Psoas muscle (tissue), 8 donors: ENCODE data around the gene FNDC3B. TPM values are rescaled to one million over a fixed set of nuclear protein-coding genes. Genes with fewer than 3 reads are reported as not detected.

Experiments used
- ATAC-seq, 4 donors: fragments of 200-7000 bp; cut with Tn5 transposase; one replicate each; pipeline ENCODE4 v1.9.1; 2020; ENCODE audit warnings: moderate library complexity in 3 of 4, mild to moderate bottlenecking in 2 of 4
- DNase-seq, 2 donors: peaks; one replicate each; pipeline ENCODE4 v3.0.0-alpha.2; 2020
- H3K27ac ChIP-seq: fragments of 200-600 bp; one replicate; pipeline ENCODE4 v1.8.0; 2022
- H3K27me3 ChIP-seq, 3 donors: fragments of 200-600 bp in 1 of 3; one replicate each; pipeline versions ENCODE4 v1.6.1 to v1.8.0; 2013 to 2022; ENCODE audit warnings: low read length in 2 of 3, mild to moderate bottlenecking in 2 of 3, moderate library complexity in 1 of 3; ENCODE audit not compliant: insufficient read depth in 3 of 3
- H3K36me3 ChIP-seq, 2 donors: fragments of 200-600 bp in 1 of 2; one replicate each; pipeline versions ENCODE4 v1.6.1 to v1.8.0; 2013 to 2022; ENCODE audit warnings: low read depth in 1 of 2, mild to moderate bottlenecking in 1 of 2, moderate library complexity in 1 of 2; ENCODE audit not compliant: insufficient read depth in 1 of 2
- H3K4me1 ChIP-seq: fragments of 200-600 bp; one replicate; pipeline ENCODE4 v1.8.0; 2022
- H3K4me3 ChIP-seq: fragments of 200-600 bp; one replicate; pipeline ENCODE4 v1.8.0; 2022; ENCODE audit warnings: mild to moderate bottlenecking
- H3K9me3 ChIP-seq: fragments of 200-600 bp; one replicate; pipeline ENCODE4 v1.8.0; 2022
- WGBS, 3 donors: extraction: QIAGEN DNeasy Blood & Tissue Kit; methylation state at CpG; one replicate each; pipeline versions ENCODE4 v1.1.6 to v1.1.7; 2013; 5-methylcytosine and 5-hydroxymethylcytosine counted together
- intact Hi-C, 2 donors: fragments of 100-400 bp; cut with DNase I; formaldehyde crosslinking; loops; one replicate each; pipeline versions ENCODE4 v1.11.0 to v1.14.2; 2022
- polyA plus RNA-seq, 3 donors: library from polyadenylated mRNA; stranded (reverse); fragments of 200-250 nt; gene quantifications; one replicate each; pipeline ENCODE4 v1.2.3, GENCODE V29; 2013
- total RNA-seq, 4 donors: library from RNA; stranded (reverse); fragmentation: NEBNext Ultra II Directional in 2 of 4; extraction: Animal tissue kit (Norgen Biotek cat#: 25700) in 2 of 4; gene quantifications; one replicate each; pipeline versions ENCODE4 v1.2.1 to v1.2.4, GENCODE V29; 2021 to 2023
- TF ChIP-seq, protein P1 (sequence below): fragments of 200-600 bp; IDR thresholded peaks from one replicate; pipeline ENCODE4 v1.8.0; 2022; ENCODE audit warnings: antibody characterized with exemption
- donor health status: healthy with polysubstance abuse.
- donor health status: DM: no; HTN: no; CAD: no; lungs with moderate emphysema.
- donor health status: Bipolar disorder and iron deficiency.
- donor health status: healthy.
- donor health status: DM: yes; HTN: yes; CAD: no.
- donor health status: DM: no; HTN: no; CAD: no.
- donor health status: DM: no; HTN: no; CAD: no.
- donor health status: DM: yes; HTN: yes; CAD: no.

Gene FNDC3B
- total and polyA plus RNA-seq, 7 donors = 12.4 to 133 (median 50.8) TPM

DNA sequence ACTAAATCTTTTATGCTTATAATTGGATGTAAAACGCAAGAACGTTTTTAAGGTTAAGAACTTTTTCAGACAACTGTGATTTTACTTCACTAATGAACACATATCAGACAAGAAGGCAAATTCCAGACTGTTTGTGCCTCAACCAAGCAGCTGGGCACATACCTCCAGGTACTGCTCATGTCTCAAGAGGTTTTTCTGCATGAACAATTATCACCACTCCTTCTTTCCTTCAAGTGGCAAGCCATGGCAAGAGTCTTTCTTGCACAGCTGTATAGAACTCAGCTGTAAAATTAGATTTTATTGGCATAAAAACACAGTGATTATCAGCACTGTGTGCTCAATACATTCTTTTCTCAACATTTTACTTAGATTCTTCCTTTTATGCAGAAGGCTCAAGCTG is 64.3 kb downstream of the FNDC3B start:
- Histone ChIP-seq H3K36me3 (no peaks in the 10 kb centered on the region), H3K9me3 (no peaks in the 10 kb centered on the region), H3K27ac (peak overlapping the region; percentile 41), H3K4me1 (peaks cover 64% of the 10 kb centered on the region), H3K4me3 (no peak overlapping the region), H3K27me3 (no peaks in the 10 kb centered on the region)
- WGBS, 3 donors = 28 to 50% (median 34%) methylated on average over 2 of the region's 2 CpGs
- TF ChIP-seq, protein P1, sequence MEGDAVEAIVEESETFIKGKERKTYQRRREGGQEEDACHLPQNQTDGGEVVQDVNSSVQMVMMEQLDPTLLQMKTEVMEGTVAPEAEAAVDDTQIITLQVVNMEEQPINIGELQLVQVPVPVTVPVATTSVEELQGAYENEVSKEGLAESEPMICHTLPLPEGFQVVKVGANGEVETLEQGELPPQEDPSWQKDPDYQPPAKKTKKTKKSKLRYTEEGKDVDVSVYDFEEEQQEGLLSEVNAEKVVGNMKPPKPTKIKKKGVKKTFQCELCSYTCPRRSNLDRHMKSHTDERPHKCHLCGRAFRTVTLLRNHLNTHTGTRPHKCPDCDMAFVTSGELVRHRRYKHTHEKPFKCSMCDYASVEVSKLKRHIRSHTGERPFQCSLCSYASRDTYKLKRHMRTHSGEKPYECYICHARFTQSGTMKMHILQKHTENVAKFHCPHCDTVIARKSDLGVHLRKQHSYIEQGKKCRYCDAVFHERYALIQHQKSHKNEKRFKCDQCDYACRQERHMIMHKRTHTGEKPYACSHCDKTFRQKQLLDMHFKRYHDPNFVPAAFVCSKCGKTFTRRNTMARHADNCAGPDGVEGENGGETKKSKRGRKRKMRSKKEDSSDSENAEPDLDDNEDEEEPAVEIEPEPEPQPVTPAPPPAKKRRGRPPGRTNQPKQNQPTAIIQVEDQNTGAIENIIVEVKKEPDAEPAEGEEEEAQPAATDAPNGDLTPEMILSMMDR = no peak
- DNase-seq (no peak), ATAC-seq (peak in 2 of 4 donors; percentile 47 to 51)
- intact Hi-C loops = no loop called here

DNA sequence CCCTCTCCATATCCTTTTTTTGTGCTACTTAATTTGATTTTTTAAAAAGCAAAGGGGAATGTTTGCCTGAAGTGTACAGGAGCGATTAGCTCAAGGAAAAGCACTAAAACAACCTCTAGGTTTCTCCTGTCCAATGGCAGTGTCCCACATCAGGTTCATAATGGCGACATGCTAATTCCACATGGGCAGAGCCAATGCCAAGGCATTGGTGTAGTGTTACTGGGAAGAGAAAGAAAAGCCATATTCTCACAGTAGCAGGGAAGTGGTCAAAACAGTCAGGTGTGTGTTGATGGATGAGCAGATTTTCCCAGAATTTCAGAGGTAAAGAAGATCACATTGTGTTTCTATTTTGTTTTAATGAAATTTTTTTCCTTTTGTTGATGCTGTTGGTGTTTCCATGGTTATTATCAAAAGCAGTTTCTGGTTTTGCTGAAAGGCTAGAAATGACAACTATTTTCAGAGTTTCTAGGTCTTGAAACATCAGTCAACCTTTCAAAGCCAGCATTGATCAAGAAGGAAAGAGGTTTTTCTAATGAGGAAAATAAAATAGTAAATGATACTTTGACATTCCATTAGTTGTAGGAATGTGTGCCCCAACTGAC is 65.2 kb downstream of the FNDC3B start:
- Histone ChIP-seq H3K4me3 (no peak overlapping the region), H3K36me3 (no peaks in the 10 kb centered on the region), H3K27ac (no peak overlapping the region), H3K9me3 (no peaks in the 10 kb centered on the region), H3K27me3 (no peaks in the 10 kb centered on the region), H3K4me1 (peaks cover 55% of the 10 kb centered on the region)
- WGBS, 3 donors = 23 to 37% (median 29%) methylated on average over 2 of the region's 2 CpGs
- intact Hi-C loops = no loop called here
- TF ChIP-seq, protein P1 = no peak
- ATAC-seq = peak; percentile 74 to 83 (median 82)
- no peak for DNase-seq

DNA sequence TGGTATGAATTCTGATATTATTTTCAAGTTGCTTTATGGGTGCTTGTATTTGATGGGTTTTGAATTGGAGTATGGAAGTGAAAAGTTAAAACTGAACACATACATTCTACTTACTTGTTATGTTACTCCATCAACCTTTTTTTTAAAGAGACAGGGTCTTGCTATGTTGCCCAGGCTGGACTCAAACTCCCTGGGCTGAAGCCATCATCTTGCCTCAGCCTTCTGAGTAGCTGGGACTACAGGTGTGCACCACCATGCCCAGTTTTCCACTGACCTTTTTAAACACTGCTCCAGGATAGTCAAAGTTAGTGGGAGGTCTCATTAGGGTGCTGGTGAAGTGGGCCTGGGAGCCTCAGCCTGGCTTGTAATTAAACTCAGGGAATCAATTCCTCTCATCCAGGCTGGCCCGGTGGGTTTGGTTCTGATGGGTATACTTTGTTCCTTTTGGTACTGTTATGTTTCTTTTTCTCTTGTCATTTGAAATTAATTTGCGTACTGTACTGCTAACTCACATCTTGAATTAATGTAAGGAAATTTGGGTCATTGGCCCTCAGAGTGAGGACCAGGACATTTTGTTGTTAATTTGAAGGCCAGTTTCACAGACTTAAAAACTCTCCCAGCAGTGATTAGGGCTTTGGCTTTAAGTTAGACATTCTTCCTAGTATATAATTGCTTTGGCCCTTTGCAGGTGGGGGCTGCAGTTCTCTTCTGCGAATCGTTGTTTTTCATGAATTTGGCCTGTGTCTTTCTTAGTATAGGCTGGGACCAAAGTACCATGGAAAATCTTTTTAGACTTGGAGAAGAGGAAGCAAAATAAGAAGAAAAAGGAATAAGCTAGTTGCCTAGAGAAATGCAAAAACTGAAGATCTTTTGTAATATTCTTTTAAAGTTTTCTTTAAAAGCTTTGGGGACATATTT is 66.9 kb downstream of the FNDC3B start:
- TF ChIP-seq, protein P1 = no peak
- intact Hi-C loops = loop anchor here in 1 of 2 donors (2.0 kb wide), 1 partner anchor 19 kb away; no protein-coding TSS in a partner anchor
- no peak for ATAC-seq
- Histone ChIP-seq H3K4me3 (no peak overlapping the region), H3K27me3 (no peaks in the 10 kb centered on the region), H3K27ac (no peak overlapping the region), H3K9me3 (no peaks in the 10 kb centered on the region), H3K36me3 (no peaks in the 10 kb centered on the region), H3K4me1 (peaks cover 38% of the 10 kb centered on the region)
- no peak for DNase-seq
- WGBS, 3 donors = 71 to 80% (median 78%) methylated on average over 4 of the region's 4 CpGs

DNA sequence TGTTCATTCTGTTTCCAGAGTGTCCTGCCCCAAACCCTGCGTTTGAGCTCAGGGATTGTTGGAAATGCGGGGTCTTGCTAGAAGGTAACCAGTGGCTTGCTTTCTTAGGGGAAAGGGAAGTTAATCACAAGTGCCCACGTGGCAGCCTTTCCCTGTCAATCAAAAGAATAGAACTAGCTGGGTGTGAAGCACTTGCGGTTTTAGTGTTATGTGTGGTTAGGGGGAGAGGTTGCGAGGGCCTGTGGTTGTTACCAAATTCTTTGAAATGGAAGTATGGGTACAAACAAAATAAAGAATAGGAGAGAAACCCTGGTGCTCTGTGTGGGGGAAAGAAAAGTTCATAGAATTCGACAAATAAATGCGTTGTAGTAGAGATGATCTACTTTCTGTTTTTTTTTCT is 67.6 kb downstream of the FNDC3B start:
- TF ChIP-seq, protein P1 = no peak
- Histone ChIP-seq H3K4me1 (peaks cover 37% of the 10 kb centered on the region), H3K27ac (no peak overlapping the region), H3K9me3 (no peaks in the 10 kb centered on the region), H3K36me3 (peaks cover 0 to 1% of the 10 kb centered on the region in 2 donors), H3K4me3 (no peak overlapping the region), H3K27me3 (no peaks in the 10 kb centered on the region)
- intact Hi-C loops = loop anchor here in 1 of 2 donors (2.0 kb wide), 1 partner anchor 18 kb away; no protein-coding TSS in a partner anchor
- DNase-seq (no peak), ATAC-seq (no peak)
- WGBS, 3 donors = 79 to 82% (median 82%) methylated on average over 7 of the region's 7 CpGs
